Natural killer cell (primary cell): ENCODE results near the gene FMNL3. TPM values are rescaled to one million over a fixed set of nuclear protein-coding genes. Genes with fewer than 3 reads are reported as not detected.

Experiments used
- ATAC-seq, 3 donors: fragments of 150-1000 bp in 2 of 3; fragments of 200-7000 bp in 1 of 3; cut with Tn5 transposase; 1 replicate in 1 of 3; 2 replicates in 2 of 3; pipeline ENCODE4 v1.10.0; 2021; ENCODE audit warnings: mild to moderate bottlenecking in 2 of 3, moderate library complexity in 2 of 3
- DNase-seq, 2 donors: peaks; one replicate each; pipeline versions ENCODE4 v3.0.0 to v3.0.0-alpha.2; 2013 to 2021; ENCODE audit warnings: mixed read lengths in 1 of 2
- H3K27ac ChIP-seq: one replicate; pipeline ENCODE4 v1.5.1; 2013; ENCODE audit warnings: mild to moderate bottlenecking, low read length
- H3K27me3 ChIP-seq: one replicate; pipeline ENCODE4 v1.6.1; 2013; ENCODE audit warnings: low read length; ENCODE audit not compliant: control insufficient read depth, insufficient read depth
- H3K36me3 ChIP-seq: one replicate; pipeline ENCODE4 v1.6.1; 2013; ENCODE audit warnings: low read length; ENCODE audit not compliant: control insufficient read depth, insufficient read depth
- H3K4me1 ChIP-seq: one replicate; pipeline ENCODE4 v1.6.1; 2013; ENCODE audit warnings: low read length; ENCODE audit not compliant: control insufficient read depth, insufficient read depth
- H3K4me3 ChIP-seq: one replicate; pipeline ENCODE4 v1.5.1; 2013; ENCODE audit warnings: low read length
- H3K9me3 ChIP-seq: one replicate; pipeline ENCODE4 v1.6.1; 2013; ENCODE audit warnings: low read length; ENCODE audit not compliant: control insufficient read depth, insufficient read depth
- H3K27ac Mint-ChIP-seq, 2 donors: one replicate each; pipeline ENCODE4 v1.8.0; 2022; ENCODE audit warnings: mild to moderate bottlenecking in 2 of 2, mixed read lengths in 2 of 2, moderate library complexity in 1 of 2
- H3K27me3 Mint-ChIP-seq, 2 donors: one replicate each; pipeline ENCODE4 v1.8.0; 2022; ENCODE audit warnings: low read depth in 2 of 2, mixed read lengths in 2 of 2
- H3K36me3 Mint-ChIP-seq: one replicate; pipeline ENCODE4 v1.8.0; 2022; ENCODE audit warnings: mixed read lengths
- H3K4me1 Mint-ChIP-seq, 2 donors: one replicate each; pipeline ENCODE4 v1.8.0; 2022; ENCODE audit warnings: mixed read lengths in 2 of 2
- H3K4me3 Mint-ChIP-seq: one replicate; pipeline ENCODE4 v1.8.0; 2022; ENCODE audit warnings: mild to moderate bottlenecking, moderate library complexity, mixed read lengths
- H3K9me3 Mint-ChIP-seq, 2 donors: one replicate each; pipeline ENCODE4 v1.8.0; 2022; ENCODE audit warnings: mixed read lengths in 2 of 2
- CTCF ChIP-seq: fragments of 200-600 bp; IDR thresholded peaks from one replicate; pipeline ENCODE4 v1.8.0; 2022; ENCODE audit warnings: antibody characterized with exemption
- WGBS: methylation state at CpG from one replicate; pipeline ENCODE4 v1.1.7; 2013; ENCODE audit warnings: missing lambda C conversion rate; ENCODE audit not compliant: insufficient coverage; 5-methylcytosine and 5-hydroxymethylcytosine counted together
- intact Hi-C: fragments of 100-400 bp; cut with micrococcal nuclease; formaldehyde crosslinking; loops from one replicate; pipeline ENCODE4 v1.14.2; 2022
- total RNA-seq, 4 donors: library from RNA; stranded (reverse); fragments of 120-200 nt in 1 of 4; gene quantifications; one replicate each; pipeline versions ENCODE4 v1.2.3 to v1.2.4, GENCODE V29; 2013 to 2022

The FMNL3 gene
- total RNA-seq, 3 donors from 2014 or later (not counting 1 experiment from before 2014, with no cell fraction given): 54.2 to 82.6 (median 58.7) TPM

- peaks cover 15% of the 10 kb centered on the region for H3K36me3 Mint-ChIP-seq
- Histone ChIP-seq H3K27me3 (no peaks in the 10 kb centered on the region), H3K4me1 (peaks cover 2% of the 10 kb centered on the region), H3K27ac (no peak overlapping the region), H3K36me3 (peaks cover 68% of the 10 kb centered on the region), H3K4me3 (no peak overlapping the region), H3K9me3 (no peaks in the 10 kb centered on the region)
- intact Hi-C loops: no loop called here
- no peaks in the 10 kb centered on the region for H3K9me3 Mint-ChIP-seq
- no peak for TF ChIP-seq CTCF
- peaks cover 7 to 11% of the 10 kb centered on the region in 2 donors for H3K4me1 Mint-ChIP-seq
- H3K27me3 Mint-ChIP-seq: no peaks in the 10 kb centered on the region
- H3K4me3 Mint-ChIP-seq: no peak overlapping the region
- ATAC-seq (no peak), DNase-seq (no peak)
- peak overlapping the region in 1 of 2 donors; percentile 71 for H3K27ac Mint-ChIP-seq
- 78% methylated on average over 2 of the region's 2 CpGs for WGBS
These were observed 51.5 kb downstream of the FMNL3 start for GRCh38 chr12:49655595-49656236.

- Histone ChIP-seq H3K4me3 (no peak overlapping the region), H3K36me3 (peaks cover 75% of the 10 kb centered on the region), H3K27me3 (no peaks in the 10 kb centered on the region), H3K4me1 (no peaks in the 10 kb centered on the region), H3K27ac (no peak overlapping the region), H3K9me3 (no peaks in the 10 kb centered on the region)
- no peaks in the 10 kb centered on the region for H3K27me3 Mint-ChIP-seq
- intact Hi-C loops: no loop called here
- H3K36me3 Mint-ChIP-seq: peaks cover 15% of the 10 kb centered on the region
- peak overlapping the region in 1 of 2 donors; percentile 23 for H3K27ac Mint-ChIP-seq
- no peak for DNase-seq
- no peak overlapping the region for H3K4me3 Mint-ChIP-seq
- WGBS: 98% methylated on average over 5 of the region's 5 CpGs
- H3K4me1 Mint-ChIP-seq: peaks cover 11 to 14% of the 10 kb centered on the region in 2 donors
- TF ChIP-seq CTCF: no peak
- no peak for ATAC-seq
- H3K9me3 Mint-ChIP-seq: no peaks in the 10 kb centered on the region
These were observed 52.5 kb downstream of the FMNL3 start for GRCh38 chr12:49654715-49655114.

- 88% methylated on average over 4 of the region's 4 CpGs for WGBS
- Mint-ChIP-seq H3K4me1 (peaks cover 24% of the 10 kb centered on the region in 2 donors), H3K9me3 (no peaks in the 10 kb centered on the region), H3K4me3 (no peak overlapping the region), H3K27me3 (no peaks in the 10 kb centered on the region), H3K36me3 (peaks cover 13% of the 10 kb centered on the region), H3K27ac (peak overlapping the region in 1 of 2 donors; percentile 6)
- peaks cover 84% of the 10 kb centered on the region for H3K36me3 ChIP-seq
- TF ChIP-seq CTCF: no peak
- no peaks in the 10 kb centered on the region for H3K9me3 ChIP-seq
- DNase-seq (no peak), ATAC-seq (no peak)
- no peaks in the 10 kb centered on the region for H3K4me1 ChIP-seq
- intact Hi-C loops: no loop called here
- no peaks in the 10 kb centered on the region for H3K27me3 ChIP-seq
- H3K4me3 ChIP-seq: no peak overlapping the region
- H3K27ac ChIP-seq: no peak overlapping the region
These were observed 54.2 kb downstream of the FMNL3 start for GRCh38 chr12:49652921-49653520.
